K562 (cell line): Measurements from ENCODE around the gene TEX22. TPM values are rescaled to one million over a fixed set of nuclear protein-coding genes. Genes with fewer than 3 reads are reported as not detected.

Experiments used
- AFF1 ChIP-seq, 2 experiments: fragments of 450-650 bp; IDR thresholded peaks; 2 replicates each; pipeline ENCODE4 v1.6.1; 2018; ENCODE audit warnings: mild to moderate bottlenecking in 2 of 2, low read depth in 1 of 2; ENCODE audit not compliant: partially characterized antibody in 2 of 2
- ARNT ChIP-seq, 2 experiments: fragments of 450-650 bp; IDR thresholded peaks; 2 replicates each; pipeline ENCODE4 v1.6.1; 2016; ENCODE audit warnings: mild to moderate bottlenecking in 1 of 2
- CBX5 ChIP-seq: IDR thresholded peaks from 2 replicates; pipeline ENCODE4 v1.6.1; 2014; ENCODE audit warnings: low read depth, borderline replicate concordance
- CREBBP ChIP-seq: IDR thresholded peaks from one replicate; pipeline ENCODE4 v1.6.1; 2012; ENCODE audit warnings: low read depth, mild to moderate bottlenecking, control low read depth, inconsistent platforms, low read length
- CREM ChIP-seq: IDR thresholded peaks from 2 replicates; pipeline ENCODE4 v1.6.1; 2014; ENCODE audit warnings: antibody characterized with exemption, low read depth
- CTCF ChIP-seq, 3 experiments: IDR thresholded peaks in 2 of 3; conservative IDR thresholded peaks in 1 of 3; 2 replicates each; pipeline ENCODE4 v1.5.1; 2011 to 2012; ENCODE audit warnings: low read length in 3 of 3, mild to moderate bottlenecking in 3 of 3, control low read depth in 2 of 3, improper control_type of control experiment in 1 of 3, inconsistent platforms in 1 of 3, low read depth in 1 of 3, mixed read lengths in 1 of 3, moderate library complexity in 1 of 3; ENCODE audit not compliant: insufficient read depth in 2 of 3
- EHMT2 ChIP-seq: fragments of 450-650 bp; IDR thresholded peaks from 2 replicates; pipeline ENCODE4 v1.6.1; 2018; ENCODE audit warnings: antibody characterized with exemption
- ELF2 ChIP-seq: fragments of 250-450 bp; sonication (Bioruptor Pico); IDR thresholded peaks from 2 replicates; pipeline ENCODE4 v1.5.0; 2021; ENCODE audit warnings: mild to moderate bottlenecking
- EZH2 ChIP-seq: IDR thresholded peaks from 2 replicates; pipeline ENCODE4 v1.6.1; 2012; ENCODE audit warnings: low read depth, mild to moderate bottlenecking, inconsistent platforms, low read length, borderline replicate concordance
- FOXP1 ChIP-seq: sonication (generic); formaldehyde crosslinking; IDR thresholded peaks from 2 replicates; pipeline ENCODE4 v1.8.0; 2022; ENCODE audit warnings: mild to moderate bottlenecking, missing genetic modification reagents
- GTF2A2 ChIP-seq: IDR thresholded peaks from 2 replicates; pipeline ENCODE4 v1.6.1; 2016; ENCODE audit warnings: mild to moderate bottlenecking, missing genetic modification characterization, missing compliant biosample characterization
- HDAC6 ChIP-seq: IDR thresholded peaks from 2 replicates; pipeline ENCODE4 v1.6.1; 2012; ENCODE audit warnings: low read depth, mild to moderate bottlenecking, control low read depth, inconsistent platforms, low read length, moderate library complexity
- KHSRP ChIP-seq: fragments of 450-650 bp; IDR thresholded peaks from 2 replicates; pipeline ENCODE4 v1.6.1; 2017
- MCM7 ChIP-seq, 2 experiments: fragments of 450-650 bp; IDR thresholded peaks; 2 replicates each; pipeline ENCODE4 v1.6.1; 2016 to 2018
- MTA2 ChIP-seq: fragments of 450-650 bp; IDR thresholded peaks from 2 replicates; pipeline ENCODE4 v1.6.1; 2016; ENCODE audit warnings: low read depth
- MYC ChIP-seq, 2 experiments: fragments of 250-450 bp in 1 of 2; sonication (Bioruptor Pico) in 1 of 2; IDR thresholded peaks; 2 replicates each; pipeline versions ENCODE4 v1.5.1 to v1.6.1; 2012 to 2021; ENCODE audit warnings: low read depth in 2 of 2, borderline replicate concordance in 1 of 2, improper control_type of control experiment in 1 of 2, low read length in 1 of 2, mild to moderate bottlenecking in 1 of 2, moderate library complexity in 1 of 2
- NELFE ChIP-seq: IDR thresholded peaks from 2 replicates; pipeline ENCODE4 v1.6.1; 2011; ENCODE audit warnings: mild to moderate bottlenecking; ENCODE audit not compliant: insufficient read depth, insufficient read length
- NEUROD1 ChIP-seq: fragments of 150-350 bp; IDR thresholded peaks from 2 replicates; pipeline ENCODE4 v1.6.1; 2014; ENCODE audit warnings: borderline replicate concordance, low read length, low read depth; ENCODE audit not compliant: partially characterized antibody
- PHF8 ChIP-seq: fragments of 200-600 bp; sonication (generic); IDR thresholded peaks from 2 replicates; pipeline ENCODE4 v1.6.1; 2012; ENCODE audit warnings: mixed run types, mild to moderate bottlenecking, inconsistent platforms, low read length, moderate library complexity, borderline replicate concordance
- SMAD4 ChIP-seq: fragments of 250-450 bp; sonication (Bioruptor Pico); conservative IDR thresholded peaks from 2 replicates; pipeline ENCODE4 v1.8.0; 2021; ENCODE audit warnings: inconsistent platforms, mild to moderate bottlenecking, moderate library complexity
- SNRNP70 ChIP-seq: fragments of 200-400 bp; formaldehyde crosslinking; optimal IDR thresholded peaks from 2 replicates; pipeline ENCODE3; 2017; ENCODE audit warnings: low read depth, low read length
- TCF7 ChIP-seq: sonication (generic); IDR thresholded peaks from 2 replicates; pipeline ENCODE4 v1.6.1; 2016; ENCODE audit warnings: antibody characterized with exemption, borderline replicate concordance
- ZNF282 ChIP-seq: sonication (generic); formaldehyde crosslinking; IDR thresholded peaks from 2 replicates; pipeline ENCODE4 v1.8.1; 2023; ENCODE audit warnings: missing genetic modification reagents
- ZNF507 ChIP-seq: conservative IDR thresholded peaks from 2 replicates; pipeline ENCODE4 v1.6.1; 2017; ENCODE audit warnings: missing genetic modification characterization, missing compliant biosample characterization
- polyA plus RNA-seq, 8 experiments: library from polyadenylated mRNA; depleted of rRNA in 4 of 8; stranded (reverse) in 5 of 8; unstranded in 3 of 8; fragments of >200 nt; fragmentation: Nextera tagmentation in 2 of 8; fragmentation: Illumina TruSeq in 1 of 8; extraction: Ambion mirVana in 2 of 8; extraction: Trizol in 1 of 8; gene quantifications; 2 replicates each; pipeline versions ENCODE4 v1.2.1 to v1.2.3, GENCODE V29; 2011 to 2014; ENCODE audit warnings: inconsistent platforms in 1 of 8, missing spikeins in 1 of 8
- total RNA-seq, 7 experiments: library from RNA; depleted of rRNA in 6 of 7; stranded (reverse); fragments of >200 nt in 6 of 7; fragmentation: Illumina TruSeq in 2 of 7; extraction: Trizol in 2 of 7; gene quantifications; 2 replicates each; pipeline versions ENCODE4 v1.2.1 to v1.2.3, GENCODE V29; 2011 to 2021; ENCODE audit warnings: low replicate concordance in 1 of 7

The TEX22 gene
- total and polyA plus RNA-seq, 9 of the 15 experiments (the other 6 are each of a cell fraction or from before 2014, with no cell fraction given): 0.04 to 1.7 (median 0.23) TPM; not detected in 2

- peak; percentile 38; the same call in 1 of the 2 replicates for TF ChIP-seq CREM
- TF ChIP-seq CREBBP: no peak
- no peak for TF ChIP-seq ZNF282 (CRISPR knock-in tag)
- no peak for TF ChIP-seq NELFE
- no peak for TF ChIP-seq ZNF507 (tag)
- no peak for TF ChIP-seq TCF7
- TF ChIP-seq SMAD4 (CRISPR knock-in tag): no peak
- TF ChIP-seq ARNT (IDR thresholded peaks at IDR 0.05): no peak
- TF ChIP-seq NEUROD1: no peak
- TF ChIP-seq ELF2: no peak
- no peak for TF ChIP-seq MTA2
- peak; percentile 60; the same call in 1 of the 2 replicates for TF ChIP-seq MYC (IDR thresholded peaks at IDR 0.05; ENCODE audit: low read depth, low read length)
- TF ChIP-seq MYC (CRISPR knock-in tag; IDR thresholded peaks at IDR 0.05; ENCODE audit: borderline replicate concordance, low read depth): no peak
- TF ChIP-seq GTF2A2 (tag): no peak
- TF ChIP-seq KHSRP: no peak
- no peak for TF ChIP-seq EZH2
- peak; percentile 76 for TF ChIP-seq FOXP1 (CRISPR knock-in tag)
- no peak for TF ChIP-seq AFF1 (IDR thresholded peaks at IDR 0.05; ENCODE audit: low read depth in 1 of 2, partially characterized antibody in 2 of 2)
- no peak for TF ChIP-seq HDAC6
- no peak for TF ChIP-seq EHMT2
- TF ChIP-seq CTCF (IDR thresholded peaks at IDR 0.05 in 2 of 3, conservative IDR thresholded peaks at IDR 0.05 in 1 of 3; ENCODE audit: insufficient read depth in 2 of 3, low read depth in 1 of 3, low read length in 3 of 3): peak; percentile 57 to 72 (median 57)
- TF ChIP-seq PHF8: peak; percentile 52; the same call in 1 of the 2 replicates
- TF ChIP-seq CBX5: no peak
- TF ChIP-seq SNRNP70: no peak
- TF ChIP-seq MCM7 (IDR thresholded peaks at IDR 0.05): no peak
Measured at GRCh38 chr14:105414456-105415371, 16.4 kb downstream of the TEX22 start (continued).
